GM19351 (cell line): ENCODE measurements around the gene HOXA7.

Source experiments
- ATAC-seq: cut with Tn5 transposase; IDR thresholded peaks from one replicate; pipeline ENCODE4 v1.9.1; 2021; ENCODE audit warnings: mild to moderate bottlenecking, moderate library complexity; ENCODE audit not compliant: unreplicated experiment

Gene HOXA7

GRCh38 chr7:27182861-27183681, 26.6 kb upstream of the HOXA7 start:
- ATAC-seq, result no peak

GRCh38 chr7:27182285-27182841, 25.9 kb upstream of the HOXA7 start:
- ATAC-seq, result no peak

DNA sequence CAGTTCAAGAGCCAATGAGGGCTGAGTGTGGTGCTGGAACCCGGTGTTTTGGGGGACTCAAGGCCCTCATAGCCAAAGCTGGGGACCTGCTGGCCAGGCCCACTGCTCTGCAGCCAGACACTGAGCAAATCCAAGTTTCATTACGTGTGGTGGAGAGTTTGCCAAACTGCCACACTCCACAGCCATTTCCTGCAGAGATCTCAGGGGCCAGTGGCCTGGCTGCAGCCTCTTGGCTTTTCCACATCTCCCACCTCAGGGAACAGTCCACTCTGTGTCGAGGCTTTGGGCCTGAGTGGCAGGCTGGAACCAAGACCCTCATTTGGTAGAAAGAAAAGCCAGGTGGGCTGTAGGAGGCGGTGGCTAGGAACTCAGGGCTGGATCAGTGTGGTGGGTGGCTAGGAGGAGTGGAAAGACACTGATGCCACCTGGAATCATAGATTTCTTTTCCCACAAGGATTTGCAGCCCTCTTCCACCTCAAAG, 25.4 kb upstream of the HOXA7 start:
- ATAC-seq, result no peak

- ATAC-seq, result no peak
These were observed 24.3 kb upstream of the HOXA7 start for GRCh38 chr7:27180431-27181420.

- no peak for ATAC-seq
These were observed 23.3 kb upstream of the HOXA7 start for GRCh38 chr7:27179503-27180430.

- no peak for ATAC-seq
These were observed 22.6 kb upstream of the HOXA7 start for GRCh38 chr7:27179030-27179429.

GRCh38 chr7:27178366-27178765, 21.9 kb upstream of the HOXA7 start:
- ATAC-seq, result no peak

DNA sequence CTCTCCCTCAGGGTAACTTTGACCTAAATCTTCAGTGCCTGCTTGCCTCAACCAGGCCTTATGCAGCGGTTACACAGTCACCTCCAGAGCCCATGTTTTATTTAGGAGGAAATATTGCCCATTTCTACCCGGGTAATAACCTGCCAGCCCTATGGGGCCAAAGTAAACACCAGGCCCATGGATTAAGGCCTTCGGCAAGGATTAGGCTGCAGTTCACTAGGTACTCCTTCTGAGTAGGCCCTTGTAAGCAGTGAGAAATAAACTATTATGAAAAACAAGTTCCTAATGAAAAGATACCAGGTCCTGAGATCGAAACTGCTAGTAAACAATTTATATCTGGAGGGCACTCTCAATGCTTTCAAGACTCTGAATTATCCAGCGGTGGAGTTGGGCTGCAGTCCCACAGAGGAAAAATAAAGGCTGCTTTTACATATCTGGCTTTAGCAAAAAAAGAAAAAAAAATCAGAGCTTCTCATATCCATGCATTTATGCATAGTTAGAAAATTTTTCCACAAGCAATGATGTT, 21.4 kb upstream of the HOXA7 start:
- no peak for ATAC-seq

DNA sequence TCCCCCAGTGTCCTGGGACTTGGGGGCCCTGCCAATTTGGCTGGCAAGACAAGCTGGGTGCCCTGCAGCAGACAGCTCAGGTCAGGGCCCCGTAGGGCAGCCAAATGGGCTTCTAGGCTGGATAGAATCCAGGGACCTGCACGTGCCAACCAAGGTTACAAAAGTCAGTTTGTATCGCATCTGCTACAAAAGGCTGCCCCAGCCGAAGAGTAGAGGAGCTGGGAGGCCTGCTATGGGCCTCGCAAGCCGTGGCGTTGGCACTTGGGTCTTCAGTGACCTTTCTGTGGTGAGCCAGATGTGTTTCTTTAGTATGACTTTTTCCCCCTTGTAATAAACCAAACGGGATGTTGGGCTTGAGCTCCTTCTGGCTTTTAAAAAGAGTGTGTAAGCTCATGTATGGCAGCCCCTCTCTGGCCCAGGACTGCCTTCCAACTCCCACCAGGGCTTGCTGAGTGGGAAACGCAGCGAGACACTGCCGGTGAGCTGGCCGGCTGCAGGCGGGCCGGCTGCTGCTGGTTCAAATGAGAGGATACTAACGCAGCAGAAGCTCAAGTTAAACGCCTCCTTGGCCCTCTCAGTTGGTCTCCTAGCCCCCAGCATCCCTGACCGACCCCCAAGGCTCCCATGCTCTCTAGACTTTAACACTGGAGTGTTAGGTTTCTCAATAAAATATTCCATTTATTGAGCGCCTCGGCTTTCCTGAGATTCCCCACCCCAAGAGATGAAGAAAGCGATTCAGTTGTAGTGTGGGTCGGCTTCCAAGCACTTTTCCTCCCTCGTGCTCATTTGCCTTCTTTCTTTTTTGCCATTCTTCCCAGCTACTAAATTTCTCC, 20.7 kb upstream of the HOXA7 start:
- ATAC-seq, result no peak

- ATAC-seq, result no peak
These were observed 20.0 kb upstream of the HOXA7 start for GRCh38 chr7:27176524-27176845.

- no peak for ATAC-seq
These were observed 19.4 kb upstream of the HOXA7 start for GRCh38 chr7:27175626-27176523.

DNA sequence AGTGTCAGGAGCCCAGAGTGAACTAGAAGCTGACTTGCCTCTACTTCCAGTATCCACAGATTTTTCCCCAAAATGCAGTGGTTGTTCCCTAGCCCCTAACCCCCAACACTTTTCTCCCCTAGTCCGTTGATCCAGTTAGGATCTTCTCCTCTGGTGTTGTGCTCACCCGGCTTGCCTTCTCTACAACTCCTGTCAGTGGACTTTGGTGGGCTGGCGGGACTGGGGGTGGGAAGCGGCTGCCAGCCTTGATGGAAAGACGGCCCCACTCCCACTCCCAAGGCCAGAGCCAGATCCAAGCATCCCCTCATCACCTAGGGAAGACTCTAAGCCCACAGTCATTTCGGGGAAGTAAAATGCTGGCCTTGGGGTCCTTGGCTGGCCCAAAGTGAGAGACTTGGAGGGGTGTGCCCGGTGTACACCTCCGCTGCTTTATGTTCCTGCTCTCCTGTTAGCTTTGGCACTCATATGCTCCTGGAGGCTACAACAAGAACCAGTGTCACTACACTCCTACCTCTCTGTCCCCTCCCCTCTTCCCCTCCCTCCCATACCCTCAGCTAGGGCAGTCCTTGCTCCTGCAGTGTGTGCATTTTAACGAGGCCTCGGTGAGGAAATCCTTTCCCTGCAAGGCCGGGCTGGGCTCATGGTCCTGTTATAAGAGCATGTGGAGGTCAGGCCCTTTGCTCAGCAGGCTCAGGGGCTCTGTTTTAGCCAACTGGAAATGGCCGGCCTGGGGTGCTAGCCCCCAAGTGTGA, 18.6 kb upstream of the HOXA7 start:
- ATAC-seq, result no peak

GRCh38 chr7:27173956-27174873, 17.7 kb upstream of the HOXA7 start, which contains the start of gene HOXA10:
TSS of gene HOXA10 (minus strand) at chr7:27174320. CDS start at chr7:27174306, 14 bp downstream.
- no peak for ATAC-seq

DNA sequence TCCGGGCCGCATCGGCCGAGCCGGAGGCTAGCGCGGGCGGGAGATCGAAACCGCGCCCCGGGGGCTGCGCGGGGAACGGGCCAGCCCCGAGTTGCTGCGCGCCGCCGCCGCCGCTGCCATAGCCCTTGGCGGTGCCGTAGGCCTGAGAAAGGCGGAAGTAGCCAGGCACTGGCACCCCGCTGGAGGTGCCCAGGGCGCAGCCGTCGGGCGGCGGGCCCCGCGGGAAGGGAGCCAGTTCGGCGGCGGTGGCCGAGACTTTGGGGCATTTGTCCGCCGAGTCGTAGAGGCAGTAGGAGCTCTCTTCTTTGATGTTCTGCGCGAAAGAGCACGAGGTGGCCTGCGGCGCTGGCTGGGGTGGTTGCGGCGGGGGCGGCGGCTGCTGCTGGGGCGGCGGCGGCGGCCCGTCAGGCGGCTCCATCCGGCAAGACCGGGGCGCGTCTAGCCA, 17.1 kb upstream of the HOXA7 start:
- ATAC-seq, result no peak

DNA sequence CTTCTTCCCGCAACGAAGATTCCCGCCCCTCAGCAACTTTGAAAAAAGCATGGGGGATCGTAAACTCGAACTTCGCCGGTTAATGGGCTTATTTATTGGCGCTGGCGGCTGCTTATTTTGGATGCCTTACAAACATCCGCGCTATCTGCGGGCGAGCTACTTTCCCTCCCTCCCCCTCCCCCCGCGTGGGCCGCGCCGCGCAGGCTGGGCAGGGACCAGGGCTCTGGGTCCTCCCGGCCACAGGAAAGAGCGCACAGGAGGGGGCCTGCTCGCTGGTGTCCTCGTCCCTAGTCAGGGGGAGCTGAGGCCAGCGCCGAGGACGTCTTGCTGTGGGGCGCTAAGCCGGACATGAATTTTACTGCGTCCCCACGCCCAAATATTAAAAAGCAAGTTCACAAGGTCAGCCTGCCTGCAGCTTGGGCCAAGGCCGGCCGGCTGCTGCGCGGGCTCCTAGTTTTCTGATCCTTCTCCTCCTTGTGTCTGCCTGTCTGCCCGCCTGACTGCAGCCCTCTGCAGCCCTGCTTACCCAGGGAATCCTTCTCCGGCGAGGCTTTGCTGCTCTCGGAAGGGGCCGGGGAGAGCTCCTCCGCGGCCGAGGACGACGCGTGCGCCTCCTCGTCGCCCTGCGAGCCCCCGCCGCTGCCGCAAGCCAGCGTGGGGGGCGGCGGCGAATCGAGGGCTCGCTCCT, 16.5 kb upstream of the HOXA7 start:
- no peak for ATAC-seq

- ATAC-seq, result no peak
These were observed 15.9 kb upstream of the HOXA7 start for GRCh38 chr7:27172315-27172774.
